Astrocyte (in vitro differentiated cells and primary cell): ENCODE results near the gene CTBP1.

ENCODE experiments used
- EZH2 ChIP-seq: IDR thresholded peaks from 2 replicates; pipeline ENCODE4 v1.6.1; 2012; ENCODE audit warnings: mild to moderate bottlenecking, low read length, inconsistent platforms; ENCODE audit not compliant: insufficient read depth
- TF ChIP-seq, protein P1 (sequence below): IDR thresholded peaks from 2 replicates; pipeline ENCODE4 v1.5.1; 2011; ENCODE audit warnings: low read depth, mild to moderate bottlenecking, inconsistent platforms, low read length, moderate library complexity; ENCODE audit not compliant: insufficient read depth

DNA sequence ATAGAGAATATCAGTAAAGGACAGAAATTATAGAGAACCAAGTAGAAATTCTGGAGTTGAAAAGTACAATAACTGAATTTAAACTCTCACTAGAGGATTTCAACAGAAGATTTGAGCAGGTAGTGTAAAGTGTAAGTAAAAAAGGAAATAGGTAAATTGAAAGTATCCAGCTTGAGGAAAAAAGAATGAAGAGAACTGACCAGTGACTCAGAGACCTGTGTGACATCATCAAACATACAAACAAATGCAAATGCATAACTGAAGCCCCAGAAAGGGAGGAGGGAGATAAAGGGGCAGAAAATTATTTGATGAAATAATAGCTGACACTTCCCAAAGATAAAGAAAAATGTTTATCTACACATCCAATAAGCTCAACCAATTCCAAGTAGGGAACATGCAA lies 68.3 kb downstream of the CTBP1 start:
- TF ChIP-seq, protein P1, sequence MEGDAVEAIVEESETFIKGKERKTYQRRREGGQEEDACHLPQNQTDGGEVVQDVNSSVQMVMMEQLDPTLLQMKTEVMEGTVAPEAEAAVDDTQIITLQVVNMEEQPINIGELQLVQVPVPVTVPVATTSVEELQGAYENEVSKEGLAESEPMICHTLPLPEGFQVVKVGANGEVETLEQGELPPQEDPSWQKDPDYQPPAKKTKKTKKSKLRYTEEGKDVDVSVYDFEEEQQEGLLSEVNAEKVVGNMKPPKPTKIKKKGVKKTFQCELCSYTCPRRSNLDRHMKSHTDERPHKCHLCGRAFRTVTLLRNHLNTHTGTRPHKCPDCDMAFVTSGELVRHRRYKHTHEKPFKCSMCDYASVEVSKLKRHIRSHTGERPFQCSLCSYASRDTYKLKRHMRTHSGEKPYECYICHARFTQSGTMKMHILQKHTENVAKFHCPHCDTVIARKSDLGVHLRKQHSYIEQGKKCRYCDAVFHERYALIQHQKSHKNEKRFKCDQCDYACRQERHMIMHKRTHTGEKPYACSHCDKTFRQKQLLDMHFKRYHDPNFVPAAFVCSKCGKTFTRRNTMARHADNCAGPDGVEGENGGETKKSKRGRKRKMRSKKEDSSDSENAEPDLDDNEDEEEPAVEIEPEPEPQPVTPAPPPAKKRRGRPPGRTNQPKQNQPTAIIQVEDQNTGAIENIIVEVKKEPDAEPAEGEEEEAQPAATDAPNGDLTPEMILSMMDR = no peak
- no peak for TF ChIP-seq EZH2
